ENCODE data around the gene AKR1C8. TPM values are rescaled to one million over a fixed set of nuclear protein-coding genes. Genes with fewer than 3 reads are reported as not detected.

The AKR1C8 gene
- total and polyA plus RNA-seq, 2 of the 13 experiments (the other 11 are each of a cell fraction or from before 2014, with no cell fraction given): 0.12 TPM; not detected in 1

- no peak for TF ChIP-seq USF2 (IDR thresholded peaks at IDR 0.05; ENCODE audit: low read depth, low read length)
- no peak for TF ChIP-seq USF2 (CRISPR knock-in tag; IDR thresholded peaks at IDR 0.05; ENCODE audit: borderline replicate concordance)
- peak; percentile 38; the same call in 1 of the 2 replicates for TF ChIP-seq KDM1A (CRISPR knock-in tag; IDR thresholded peaks at IDR 0.05)
These were observed 49.3 kb upstream of the AKR1C8 start (continued) for GRCh38 chr10:5234106-5234860.

DNA sequence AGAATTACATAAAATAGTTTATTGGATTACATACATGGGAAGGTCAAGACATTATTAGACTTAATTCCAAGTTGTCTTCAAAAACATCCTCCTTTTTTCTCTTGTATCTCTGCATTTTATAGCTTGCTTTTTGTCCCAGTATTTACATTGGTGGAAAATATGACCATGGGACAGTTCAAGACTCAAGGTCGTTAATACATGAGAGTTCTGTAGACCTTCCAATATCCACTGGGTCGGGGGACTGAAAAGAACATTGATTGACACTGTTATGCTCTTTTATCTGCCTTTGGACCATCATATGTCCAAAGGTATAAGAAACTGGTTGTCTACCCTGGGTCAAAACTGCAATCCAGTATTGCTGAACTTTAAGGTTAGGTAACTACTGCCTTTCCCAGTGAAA, 48.4 kb upstream of the AKR1C8 start:
- H3K4me2 ChIP-seq (ENCODE audit: low read depth, low read length): no peak overlapping the region
- H3K4me1 ChIP-seq (ENCODE audit: insufficient read depth, low read length): peaks cover 37% of the 10 kb centered on the region
- H3K9me3 ChIP-seq (ENCODE audit: low read length): peaks cover 35% of the 10 kb centered on the region
- no peaks in the 10 kb centered on the region for H4K20me1 ChIP-seq (ENCODE audit: insufficient read depth, low read length)
- in situ Hi-C loops (cut with HindIII; ENCODE audit: extremely low pct_ligation_motif_present, low pct_unique_long_range_greater_than_20kb) (no loop called here), intact Hi-C loops (cut with micrococcal nuclease; ENCODE audit: unreplicated experiment) (no loop called here)
- CTCF ChIA-PET (ENCODE audit: low intra/inter-chr PET ratio, low total read pairs): no interaction called here
- no peak overlapping the region for H3K9ac ChIP-seq (ENCODE audit: insufficient read depth, low read depth, low read length)
- H3K27me3 ChIP-seq (ENCODE audit: control insufficient read depth in 1 of 2, insufficient read depth in 2 of 2, low read length in 2 of 2): no peaks in the 10 kb centered on the region
- ATAC-seq (no peak; the same call in 2 of the 3 replicates), DNase-seq (ENCODE audit: low spot score) (peak; percentile 35), FAIRE-seq (no peak)
- no peaks in the 10 kb centered on the region for H3K36me3 ChIP-seq (replicated peaks in 1 of 2; ENCODE audit: control insufficient read depth in 1 of 2, insufficient read depth in 2 of 2, low read length in 2 of 2)
- peak overlapping the region; percentile 55 for H3K27ac ChIP-seq (ENCODE audit: extremely low read length, insufficient read depth, low read length)
- H3K79me2 ChIP-seq (ENCODE audit: insufficient read depth, low read length): no peaks in the 10 kb centered on the region
- no TSS peak for BruUV-seq (replicated peaks)
- POLR2A ChIA-PET: interaction anchor here (0.8 to 2.1 kb wide), 3 partner anchors 14 to 90 kb away, joined by 3 to 14 read pairs (median 4); no protein-coding TSS in a partner anchor
- H3K4me3 ChIP-seq (replicated peaks in 1 of 3; ENCODE audit: insufficient read depth in 1 of 3, low read depth in 2 of 3, low read length in 3 of 3): no peak overlapping the region
- no peak overlapping the region for H2AFZ ChIP-seq (ENCODE audit: low read length)
- WGBS (ENCODE audit: low lambda C conversion rate): 56% methylated on average over 2 of the region's 2 CpGs
- TF ChIP-seq SCMH1 (CRISPR knock-in tag; IDR thresholded peaks at IDR 0.05; ENCODE audit: borderline replicate concordance) (no peak), ATF4 (CRISPR knock-in tag; IDR thresholded peaks at IDR 0.05) (no peak), CCDC6 (CRISPR knock-in tag; IDR thresholded peaks at IDR 0.05) (no peak), CHCHD3 (CRISPR knock-in tag; IDR thresholded peaks at IDR 0.05) (no peak), BORCS8-MEF2B (CRISPR knock-in tag; IDR thresholded peaks at IDR 0.05) (no peak), RARA (CRISPR knock-in tag; IDR thresholded peaks at IDR 0.05) (peak; percentile 23; the same call in 1 of the 2 replicates), HMG20A (CRISPR knock-in tag; IDR thresholded peaks at IDR 0.05; ENCODE audit: borderline replicate concordance) (peak; percentile 39; the same call in 1 of the 2 replicates), ZBTB20 (CRISPR knock-in tag; IDR thresholded peaks at IDR 0.05; ENCODE audit: borderline replicate concordance, low read depth) (no peak), ZNF276 (CRISPR knock-in tag; IDR thresholded peaks at IDR 0.05; ENCODE audit: low read depth) (no peak), KDM1A (CRISPR knock-in tag; IDR thresholded peaks at IDR 0.05) (no peak), ZNF879 (CRISPR knock-in tag; IDR thresholded peaks at IDR 0.05) (no peak), ZNF761 (CRISPR knock-in tag; conservative IDR thresholded peaks at IDR 0.05) (0 out of 2 replicates have a peak, but pooled peaks have one; percentile 13), ZC3H4 (CRISPR knock-in tag; IDR thresholded peaks at IDR 0.05; ENCODE audit: borderline replicate concordance) (no peak), MED1 (CRISPR knock-in tag; IDR thresholded peaks at IDR 0.05) (peak; percentile 52), ZNF335 (CRISPR knock-in tag; IDR thresholded peaks at IDR 0.05) (no peak)
- TF ChIP-seq, protein P1, sequence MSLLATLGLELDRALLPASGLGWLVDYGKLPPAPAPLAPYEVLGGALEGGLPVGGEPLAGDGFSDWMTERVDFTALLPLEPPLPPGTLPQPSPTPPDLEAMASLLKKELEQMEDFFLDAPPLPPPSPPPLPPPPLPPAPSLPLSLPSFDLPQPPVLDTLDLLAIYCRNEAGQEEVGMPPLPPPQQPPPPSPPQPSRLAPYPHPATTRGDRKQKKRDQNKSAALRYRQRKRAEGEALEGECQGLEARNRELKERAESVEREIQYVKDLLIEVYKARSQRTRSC (CRISPR knock-in tag; IDR thresholded peaks at IDR 0.05; ENCODE audit: low read depth): no peak

Measured in HepG2 (cell line).